BE2C (cell line): ENCODE measurements around the gene ZDHHC14.
A peak's percentile ranks its signal among the peaks of the same experiment; 100 is the strongest.

Experiments
- DNase-seq: peaks from one replicate; pipeline ENCODE4 v3.0.0-alpha.2; 2020
- H3K27me3 ChIP-seq: fragments of 250-450 bp; sonication (Bioruptor Pico); 2 replicates; pipeline ENCODE4 v1.5.1; 2020; ENCODE audit warnings: mild to moderate bottlenecking
- H3K36me3 ChIP-seq: fragments of 250-450 bp; sonication (Bioruptor Pico); 2 replicates; pipeline ENCODE4 v1.5.1; 2020; ENCODE audit warnings: mild to moderate bottlenecking
- H3K4me1 ChIP-seq: fragments of 250-450 bp; sonication (Bioruptor Pico); 2 replicates; pipeline ENCODE4 v1.5.1; 2020
- H3K4me3 ChIP-seq: 2 replicates; pipeline ENCODE4 v1.5.1; 2011; ENCODE audit warnings: low read depth, low read length
- H3K9me3 ChIP-seq: fragments of 250-450 bp; sonication (Bioruptor Pico); 2 replicates; pipeline ENCODE4 v1.5.1; 2020
- CTCF ChIP-seq: IDR thresholded peaks from 2 replicates; pipeline ENCODE4 v1.5.1; 2012; ENCODE audit warnings: mild to moderate bottlenecking, low read depth, low read length

The ZDHHC14 gene

DNA sequence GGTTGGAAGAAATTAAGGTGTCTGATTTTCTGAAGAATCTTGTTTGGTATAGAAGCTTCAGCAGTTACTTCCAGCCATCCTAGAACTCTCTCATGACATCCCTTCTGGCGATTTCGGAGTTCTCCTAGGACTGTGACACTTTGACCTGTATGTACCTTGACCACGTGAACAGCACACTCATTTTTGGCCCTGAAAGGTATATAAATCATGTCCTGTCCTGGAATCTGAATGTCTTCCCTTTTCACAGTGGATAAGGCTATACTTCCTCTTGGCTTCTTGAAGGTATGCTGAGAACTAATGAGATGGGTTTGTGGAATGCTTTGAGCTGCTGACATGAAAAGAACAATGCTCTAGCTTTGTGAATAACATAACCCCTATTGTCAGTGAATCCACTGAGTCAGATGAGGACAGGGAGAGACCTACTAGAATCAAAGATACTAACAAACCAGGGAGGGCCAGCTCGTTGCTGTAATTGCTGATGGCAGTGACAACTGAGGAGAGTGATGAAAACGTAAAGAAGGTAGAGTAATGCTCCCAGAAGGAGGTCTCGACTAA is 6.0 kb upstream of the ZDHHC14 start:
- no peaks in the 10 kb centered on the region for H3K36me3 ChIP-seq
- no peaks in the 10 kb centered on the region for H3K9me3 ChIP-seq
- H3K4me1 ChIP-seq, result no peaks in the 10 kb centered on the region
- H3K27me3 ChIP-seq, result no peaks in the 10 kb centered on the region
- TF ChIP-seq CTCF, result no peak
- DNase-seq, result no peak
- no peak overlapping the region for H3K4me3 ChIP-seq

DNA sequence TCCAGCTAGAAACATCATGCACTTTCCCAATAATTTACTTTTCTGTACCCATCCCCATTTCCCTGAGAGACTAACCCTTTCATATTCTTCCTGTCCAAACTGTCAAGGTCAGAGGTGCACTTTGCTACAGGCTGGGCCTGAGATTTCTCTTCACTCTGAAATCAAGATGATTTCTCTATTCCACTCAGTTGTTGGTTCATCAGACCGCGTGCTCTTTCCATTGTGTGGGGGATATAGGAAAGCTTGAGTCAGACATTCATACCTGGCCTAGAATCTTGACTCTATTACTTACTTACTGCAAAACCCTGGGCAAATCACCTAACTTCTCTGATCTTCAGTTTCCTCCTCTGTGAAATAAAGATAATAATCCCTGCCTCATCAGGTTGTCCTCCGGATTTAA is 4.7 kb upstream of the ZDHHC14 start:
- no peaks in the 10 kb centered on the region for H3K9me3 ChIP-seq
- no peaks in the 10 kb centered on the region for H3K4me1 ChIP-seq
- no peaks in the 10 kb centered on the region for H3K27me3 ChIP-seq
- DNase-seq, result no peak
- H3K4me3 ChIP-seq, result no peak overlapping the region
- TF ChIP-seq CTCF, result no peak
- H3K36me3 ChIP-seq, result no peaks in the 10 kb centered on the region

DNA sequence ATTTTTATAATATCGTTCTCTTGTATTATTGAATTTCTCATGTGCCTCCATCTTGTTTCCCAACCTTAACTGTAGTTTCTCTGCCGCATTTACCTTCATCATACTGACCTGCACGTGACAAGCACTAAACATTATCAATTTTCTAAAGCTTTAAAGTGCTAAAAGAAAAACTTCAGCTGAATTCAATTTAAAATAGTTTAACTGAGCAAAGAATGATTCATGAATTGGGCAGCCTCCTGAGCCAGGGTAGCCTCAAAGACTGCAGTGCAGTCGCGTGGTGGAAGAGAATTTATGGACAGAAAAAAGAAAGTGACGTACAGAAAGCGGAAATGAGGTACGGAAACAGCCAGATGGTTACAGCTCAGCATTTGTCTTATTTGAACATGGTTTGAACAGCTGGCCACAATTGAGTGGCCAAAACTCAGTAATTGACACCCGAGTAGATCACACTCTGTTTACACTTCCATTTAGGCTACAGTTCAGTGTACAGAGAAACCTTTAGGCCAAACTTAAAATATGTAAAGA is 4.2 kb upstream of the ZDHHC14 start:
- Histone ChIP-seq H3K4me3 (no peak overlapping the region), H3K27me3 (no peaks in the 10 kb centered on the region), H3K9me3 (no peaks in the 10 kb centered on the region), H3K4me1 (no peaks in the 10 kb centered on the region), H3K36me3 (no peaks in the 10 kb centered on the region)
- TF ChIP-seq CTCF, result no peak
- DNase-seq, result no peak

DNA sequence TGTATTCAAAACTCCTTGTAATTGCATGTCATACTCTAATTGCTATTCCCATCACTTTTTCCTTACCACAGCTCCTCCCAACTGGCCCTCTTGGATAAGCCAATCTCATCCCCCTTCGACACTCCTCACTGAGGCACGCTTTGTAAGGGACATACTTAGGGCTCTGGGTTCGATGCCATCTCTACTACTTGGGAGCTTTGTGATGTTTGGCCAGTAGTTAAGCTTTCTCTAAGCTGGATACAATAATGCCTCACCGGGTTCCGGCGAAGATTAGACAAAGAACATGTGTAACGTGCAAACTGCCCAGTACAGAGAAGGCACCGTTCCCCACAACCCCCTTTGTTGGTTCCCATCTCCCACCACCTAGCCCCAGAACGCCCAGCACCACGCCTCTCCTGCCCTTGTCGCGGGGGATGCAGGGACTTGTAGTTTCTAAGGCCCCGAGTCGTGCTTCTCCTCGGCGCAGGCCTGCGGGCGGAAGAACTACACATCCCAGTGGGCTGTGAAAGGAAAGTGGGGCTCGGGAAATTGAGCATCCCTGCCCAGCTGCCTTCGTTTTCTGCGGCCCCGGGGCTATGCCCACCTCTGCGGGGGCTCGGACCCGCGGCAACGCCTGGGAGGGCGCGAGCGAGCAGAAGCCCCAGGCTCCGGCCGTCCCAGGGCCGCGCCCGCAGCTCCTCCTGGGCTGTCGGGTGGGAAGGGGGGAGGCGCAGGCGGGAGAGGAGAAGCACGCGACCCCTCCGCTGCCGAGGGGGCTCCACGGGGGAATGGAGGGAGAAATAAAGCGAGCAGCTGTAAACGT is 1.1 kb upstream of the ZDHHC14 start:
- Histone ChIP-seq H3K4me1 (no peaks in the 10 kb centered on the region), H3K9me3 (no peaks in the 10 kb centered on the region), H3K36me3 (no peaks in the 10 kb centered on the region), H3K27me3 (no peaks in the 10 kb centered on the region), H3K4me3 (peak overlapping the region; percentile 85)
- TF ChIP-seq CTCF, result no peak
- peak; percentile 95 for DNase-seq

GRCh38 chr6:157380458-157380778 is 572 bp upstream of the ZDHHC14 start:
- TF ChIP-seq CTCF, result no peak
- no peaks in the 10 kb centered on the region for H3K27me3 ChIP-seq
- no peaks in the 10 kb centered on the region for H3K4me1 ChIP-seq
- no peaks in the 10 kb centered on the region for H3K36me3 ChIP-seq
- no peaks in the 10 kb centered on the region for H3K9me3 ChIP-seq
- no peak for DNase-seq
- H3K4me3 ChIP-seq, result peak overlapping the region; percentile 85
